Endothelial cell of umbilical vein (primary cell): Measurements from ENCODE around the gene CCNYL1. TPM values are rescaled to one million over a fixed set of nuclear protein-coding genes. Genes with fewer than 3 reads are reported as not detected.

ENCODE experiments used
- BruUV-seq: library from RNA; stranded (reverse); fragments of 400-500 nt; replicated peaks from 2 replicates; lab custom pipeline; 2021; lab: Mats Ljungman, UMichigan
- CTCF ChIA-PET: fragments of 300-600, 350-600 bp; sonication (Branson Sonifier 250); formaldehyde crosslinking; loops from one replicate; lab custom pipeline; 2021; ENCODE audit warnings: antibody characterized with exemption, inconsistent platforms; lab: Charles Lee
- POLR2A ChIA-PET: fragments of 300-600, 350-600 bp; sonication (Branson Sonifier 250); formaldehyde crosslinking; loops from one replicate; lab custom pipeline; 2021; ENCODE audit warnings: antibody characterized with exemption, inconsistent platforms; lab: Charles Lee
- DNase-seq: peaks from one replicate; pipeline ENCODE4 v3.0.0-alpha.2; 2011; ENCODE audit warnings: low read depth, low spot score
- FAIRE-seq: peaks from 2 replicates; lab custom pipeline; 2011; peaks lifted over from hg19 to GRCh38; lab: Jason Lieb, UNC
- H2AFZ ChIP-seq: 2 replicates; pipeline ENCODE4 v1.6.0; 2012; ENCODE audit warnings: low read depth, low read length, control low read depth, inconsistent platforms
- H3K27ac ChIP-seq: 2 replicates; pipeline ENCODE4 v1.5.1; 2011; ENCODE audit warnings: low read depth, mild to moderate bottlenecking, control low read depth, low read length, moderate library complexity; ENCODE audit not compliant: insufficient read depth
- H3K27me3 ChIP-seq, 2 experiments: 2 replicates each; pipeline versions ENCODE4 v1.6.0 to v1.6.1; 2011; ENCODE audit warnings: low read length in 2 of 2, mixed read lengths in 1 of 2; ENCODE audit not compliant: control insufficient read depth in 2 of 2, insufficient read depth in 2 of 2
- H3K36me3 ChIP-seq, 2 experiments: 2 replicates in 1 of 2; 3 replicates in 1 of 2; pipeline ENCODE4 v1.5.1; 2011; ENCODE audit warnings: low read length in 2 of 2, mild to moderate bottlenecking in 1 of 2, moderate library complexity in 1 of 2; ENCODE audit not compliant: control insufficient read depth in 2 of 2, insufficient read depth in 2 of 2; ENCODE audit errors: extremely low read depth in 1 of 2
- H3K4me1 ChIP-seq: 3 replicates; pipeline ENCODE4 v1.5.1; 2011; ENCODE audit warnings: mild to moderate bottlenecking, low read length; ENCODE audit not compliant: control insufficient read depth, insufficient read depth; ENCODE audit errors: extremely low read depth
- H3K4me2 ChIP-seq: 2 replicates; pipeline ENCODE4 v1.6.1; 2011; ENCODE audit warnings: low read length, control low read depth, mixed read lengths; ENCODE audit not compliant: insufficient read depth
- H3K4me3 ChIP-seq, 3 experiments: fragments of 200-600 bp in 1 of 3; sonication (generic), shearing (Covaris generic) in 1 of 3; replicated peaks in 1 of 3; 2 replicates each; pipeline ENCODE4 v1.5.1; 2011 to 2016; ENCODE audit warnings: control low read depth in 3 of 3, low read length in 3 of 3, mild to moderate bottlenecking in 2 of 3, inconsistent platforms in 1 of 3, low read depth in 1 of 3, moderate library complexity in 1 of 3; ENCODE audit not compliant: insufficient read depth in 1 of 3
- H3K79me2 ChIP-seq: 2 replicates; pipeline ENCODE4 v1.6.0; 2012; ENCODE audit warnings: low read length, inconsistent platforms; ENCODE audit not compliant: control insufficient read depth, insufficient read depth
- H3K9ac ChIP-seq: replicated peaks from 2 replicates; pipeline ENCODE3; 2011; ENCODE audit warnings: low read length, control low read depth; ENCODE audit not compliant: insufficient read depth; ENCODE audit errors: extremely low read depth
- H3K9me1 ChIP-seq: replicated peaks from 3 replicates; pipeline ENCODE4 v1.6.0; 2011; ENCODE audit warnings: mild to moderate bottlenecking, low read length; ENCODE audit not compliant: control insufficient read depth, insufficient read depth; ENCODE audit errors: extremely low read depth
- H3K9me3 ChIP-seq: replicated peaks from 2 replicates; pipeline ENCODE4 v1.5.1; 2012; ENCODE audit warnings: low read length, inconsistent platforms; ENCODE audit not compliant: control insufficient read depth, insufficient read depth
- H4K20me1 ChIP-seq: replicated peaks from 2 replicates; pipeline ENCODE3; 2011; ENCODE audit warnings: mild to moderate bottlenecking, low read length; ENCODE audit not compliant: control insufficient read depth, insufficient read depth; ENCODE audit errors: extremely low read depth
- CTCF ChIP-seq, 2 donors: IDR thresholded peaks; 1 replicate in 1 of 2; 2 replicates in 1 of 2; pipeline ENCODE4 v1.5.1; 2011; ENCODE audit warnings: low read length in 2 of 2, mild to moderate bottlenecking in 2 of 2, moderate library complexity in 2 of 2, control low read depth in 1 of 2, inconsistent platforms in 1 of 2, low read depth in 1 of 2; ENCODE audit not compliant: insufficient read depth in 1 of 2; ENCODE audit errors: extremely low read depth in 1 of 2
- EZH2 ChIP-seq: IDR thresholded peaks from 2 replicates; pipeline ENCODE4 v1.6.1; 2012; ENCODE audit warnings: borderline replicate concordance, low read depth, mild to moderate bottlenecking, moderate library complexity, low read length, inconsistent platforms; ENCODE audit not compliant: severe bottlenecking
- FOS ChIP-seq: IDR thresholded peaks from 2 replicates; pipeline ENCODE4 v1.6.1; 2011; ENCODE audit warnings: mild to moderate bottlenecking, low read length, moderate library complexity, borderline replicate concordance; ENCODE audit not compliant: insufficient read depth
- GATA2 ChIP-seq: IDR thresholded peaks from 2 replicates; pipeline ENCODE4 v1.7.0; 2011; ENCODE audit warnings: low read depth, mild to moderate bottlenecking, moderate library complexity, mixed read lengths, low read length; ENCODE audit not compliant: insufficient read length, insufficient read depth
- JUN ChIP-seq: IDR thresholded peaks from 2 replicates; pipeline ENCODE4 v1.6.1; 2011; ENCODE audit warnings: borderline replicate concordance, low read depth; ENCODE audit not compliant: insufficient read length, insufficient read depth
- MAX ChIP-seq: IDR thresholded peaks from 2 replicates; pipeline ENCODE4 v1.6.1; 2011; ENCODE audit not compliant: insufficient read depth, insufficient read length
- MYC ChIP-seq: IDR thresholded peaks from one replicate; pipeline ENCODE4 v1.6.1; 2011; ENCODE audit warnings: mild to moderate bottlenecking, low read depth, low read length
- POLR2A ChIP-seq: IDR thresholded peaks from 2 replicates; pipeline ENCODE4 v1.6.1; 2012; ENCODE audit warnings: low read depth, mild to moderate bottlenecking, control low read depth, low read length
- POLR2AphosphoS5 ChIP-seq: IDR thresholded peaks from 2 replicates; pipeline ENCODE4 v1.6.1; 2012; ENCODE audit warnings: low read depth, mild to moderate bottlenecking, control low read depth, low read length, moderate library complexity; ENCODE audit not compliant: insufficient read depth
- dilution Hi-C: fragments of 300-500 bp; cut with MboI; formaldehyde crosslinking; loops from one replicate; pipeline ENCODE4 v1.15.0; 2019; ENCODE audit warnings: low sequenced_read_pairs; ENCODE audit not compliant: extremely low pct_ligation_motif_present
- intact Hi-C: fragments of 100-400 bp; cut with micrococcal nuclease; formaldehyde crosslinking; loops from one replicate; pipeline ENCODE4 v1.10.0; 2022
- polyA plus RNA-seq, 4 experiments: library from polyadenylated mRNA; depleted of rRNA in 3 of 4; stranded (reverse) in 3 of 4; unstranded in 1 of 4; fragments of >200 nt; gene quantifications; 2 replicates each; pipeline versions ENCODE4 v1.2.1 to v1.2.3, GENCODE V29; 2011 to 2012; ENCODE audit warnings: missing spikeins in 1 of 4
- total RNA-seq: library from RNA; stranded (reverse); gene quantifications from 2 replicates; pipeline ENCODE4 v1.2.3, GENCODE V29; 2021

CCNYL1 gene
- total and polyA plus RNA-seq, 2 donors (not counting 3 experiments of a cell fraction or from before 2014, with no cell fraction given), result 15.2 to 49.3 TPM

- ChIA-PET POLR2A (no interaction called here), CTCF (interaction anchor here (1.7 kb wide), 1 partner anchor 7 kb away, joined by 4 read pairs; no protein-coding TSS in a partner anchor)
- Histone ChIP-seq H3K9ac (no peak overlapping the region), H3K4me2 (no peak overlapping the region), H3K4me3 (no peak overlapping the region), H3K27ac (no peak overlapping the region), H3K36me3 (no peaks in the 10 kb centered on the region), H3K79me2 (no peaks in the 10 kb centered on the region), H3K9me3 (no peaks in the 10 kb centered on the region), H3K4me1 (peaks cover 6% of the 10 kb centered on the region), H2AFZ (no peak overlapping the region), H4K20me1 (no peaks in the 10 kb centered on the region), H3K9me1 (no peaks in the 10 kb centered on the region), H3K27me3 (no peaks in the 10 kb centered on the region)
- FAIRE-seq, result no peak
- dilution Hi-C loops, result no loop called here
- intact Hi-C loops, result no loop called here
- TF ChIP-seq POLR2AphosphoS5 (no peak), MYC (no peak), EZH2 (no peak), MAX (no peak), GATA2 (no peak), JUN (no peak), CTCF (IDR thresholded peaks at IDR 0.05; ENCODE audit: extremely low read depth in 1 of 2, insufficient read depth in 1 of 2, low read depth in 1 of 2, low read length in 2 of 2) (no peak), POLR2A (no peak), FOS (no peak)
- no peak for DNase-seq
- BruUV-seq, result no TSS peak
Measured at GRCh38 chr2:207697411-207697810, 14.0 kb upstream of the CCNYL1 start.
